Measurements from ENCODE around the gene GPR137.
A peak's percentile ranks its signal among the peaks of the same experiment; 100 is the strongest.
"Not testable (repeated sequence)": the region's sequence is repeated elsewhere in the genome, so short reads cannot be mapped to it uniquely, and the experiment has no call there.

Gene GPR137, protein sequence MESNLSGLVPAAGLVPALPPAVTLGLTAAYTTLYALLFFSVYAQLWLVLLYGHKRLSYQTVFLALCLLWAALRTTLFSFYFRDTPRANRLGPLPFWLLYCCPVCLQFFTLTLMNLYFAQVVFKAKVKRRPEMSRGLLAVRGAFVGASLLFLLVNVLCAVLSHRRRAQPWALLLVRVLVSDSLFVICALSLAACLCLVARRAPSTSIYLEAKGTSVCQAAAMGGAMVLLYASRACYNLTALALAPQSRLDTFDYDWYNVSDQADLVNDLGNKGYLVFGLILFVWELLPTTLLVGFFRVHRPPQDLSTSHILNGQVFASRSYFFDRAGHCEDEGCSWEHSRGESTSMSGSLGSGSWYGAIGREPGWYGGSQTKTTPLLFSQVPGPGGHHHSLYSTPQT

DNA sequence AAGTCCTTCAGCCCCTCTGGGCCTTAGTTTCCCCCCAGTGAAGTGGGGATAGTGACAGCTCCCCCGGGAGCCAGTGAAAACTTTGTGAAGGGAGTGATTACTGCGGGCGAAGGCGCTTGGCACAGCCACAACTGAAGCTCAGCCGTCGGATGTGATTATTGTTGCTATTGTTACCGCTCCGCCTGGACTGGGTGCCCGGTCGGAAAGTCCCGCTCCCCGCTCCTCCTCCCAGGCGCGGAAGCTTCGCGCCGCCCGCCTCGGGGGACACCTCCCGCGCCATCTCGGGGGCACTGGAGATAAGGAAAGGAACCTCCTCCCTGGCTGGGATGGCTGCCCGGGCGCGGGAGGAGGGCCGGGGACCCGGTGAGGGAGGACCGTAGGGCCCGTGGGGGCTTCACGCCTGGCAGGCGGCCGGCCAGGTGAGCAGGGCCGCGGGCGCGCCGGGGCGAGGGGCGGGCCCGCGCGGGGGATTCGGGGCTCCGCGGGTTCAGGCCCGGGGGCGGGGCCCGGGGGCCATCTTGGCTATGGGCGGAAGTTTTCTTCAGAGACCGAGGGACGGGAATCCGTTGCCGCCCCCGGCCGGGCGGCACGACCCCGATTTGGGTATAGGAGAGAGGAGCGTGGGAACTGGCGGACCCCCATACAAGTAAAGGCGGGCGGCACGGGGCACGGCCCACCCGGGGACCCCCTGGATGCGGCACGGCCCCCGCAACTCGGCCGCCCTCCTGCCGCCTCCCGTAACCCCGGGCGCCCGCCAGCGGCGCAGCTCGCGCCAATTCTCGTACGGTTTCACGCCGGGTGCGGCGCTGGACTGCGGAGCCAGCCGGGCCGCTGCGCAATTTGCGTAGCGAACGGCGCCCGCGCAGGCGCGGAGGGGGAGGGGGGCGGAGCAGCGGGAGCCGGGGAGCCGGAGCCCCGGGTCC lies at the start of gene GPR137:
Gene GPR137 (plus strand): TSS at position 887 of the 923 bp plus-strand sequence. CDS start 677 bp downstream, outside the sequence.
- DNase-seq, result peak; percentile 86

DNA sequence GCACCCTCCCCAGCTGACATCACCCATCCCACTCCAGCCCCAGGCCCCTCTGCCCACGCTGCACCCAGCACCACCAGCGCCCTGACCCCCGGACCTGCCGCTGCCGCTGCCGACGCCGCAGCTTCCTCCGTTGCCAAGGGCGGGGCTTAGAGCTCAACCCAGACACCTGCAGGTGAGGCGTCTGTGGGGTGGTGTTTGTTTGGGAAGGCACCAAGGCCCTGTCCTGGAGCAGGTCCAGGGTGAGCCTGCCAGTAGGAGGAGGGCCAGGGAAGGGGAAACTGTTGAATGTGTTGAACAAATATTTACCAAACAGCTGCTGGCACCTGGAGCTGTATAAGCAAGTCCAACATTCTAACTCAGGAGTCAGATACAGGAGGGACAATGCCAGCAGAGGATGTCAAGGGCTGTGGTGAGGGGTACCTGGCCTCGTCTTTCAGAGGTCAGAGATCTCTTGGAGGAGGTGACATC lies 48.1 kb upstream of the GPR137 start:
- DNase-seq, result no peak

DNA sequence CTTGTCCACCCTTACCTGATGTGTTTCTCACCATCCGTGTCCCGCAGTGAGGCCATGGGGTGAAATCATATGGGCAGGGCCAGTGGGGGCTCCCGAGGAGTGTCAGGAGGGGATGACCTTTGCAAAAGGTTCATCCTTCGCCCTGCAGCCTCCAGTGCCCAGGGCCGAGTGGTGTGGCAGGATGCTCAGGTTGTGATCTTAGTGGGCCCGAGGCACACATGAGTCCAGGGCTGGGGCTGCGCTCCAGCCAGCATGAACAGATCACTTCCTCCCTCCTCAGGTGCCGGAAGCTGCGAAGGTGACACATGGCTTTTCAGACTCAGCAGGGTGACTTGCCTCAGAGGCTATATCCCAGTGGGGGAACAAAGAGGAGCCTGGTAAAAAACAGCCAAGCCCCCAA lies 47.6 kb upstream of the GPR137 start:
- no peak for DNase-seq

DNA sequence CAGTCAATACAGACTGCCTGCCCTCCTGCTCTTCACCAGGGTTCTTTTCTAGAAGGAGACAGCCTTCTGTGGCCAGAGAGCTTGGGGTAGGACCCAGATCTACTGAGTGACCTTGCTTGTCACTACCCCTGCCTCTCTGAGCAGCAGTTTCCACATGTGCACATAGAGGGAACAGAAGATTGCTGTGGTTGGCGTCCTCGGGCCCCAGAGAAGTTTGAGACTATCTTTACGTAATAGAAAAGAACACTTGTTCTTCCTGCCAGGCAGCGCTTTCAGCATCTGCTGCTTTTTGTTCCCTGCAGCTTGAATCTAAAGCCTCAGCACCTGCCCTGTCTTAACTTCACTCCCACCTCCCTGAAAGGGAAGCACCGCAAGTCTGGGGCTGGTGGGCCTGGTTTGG lies 46.6 kb upstream of the GPR137 start:
- no peak for DNase-seq

DNA sequence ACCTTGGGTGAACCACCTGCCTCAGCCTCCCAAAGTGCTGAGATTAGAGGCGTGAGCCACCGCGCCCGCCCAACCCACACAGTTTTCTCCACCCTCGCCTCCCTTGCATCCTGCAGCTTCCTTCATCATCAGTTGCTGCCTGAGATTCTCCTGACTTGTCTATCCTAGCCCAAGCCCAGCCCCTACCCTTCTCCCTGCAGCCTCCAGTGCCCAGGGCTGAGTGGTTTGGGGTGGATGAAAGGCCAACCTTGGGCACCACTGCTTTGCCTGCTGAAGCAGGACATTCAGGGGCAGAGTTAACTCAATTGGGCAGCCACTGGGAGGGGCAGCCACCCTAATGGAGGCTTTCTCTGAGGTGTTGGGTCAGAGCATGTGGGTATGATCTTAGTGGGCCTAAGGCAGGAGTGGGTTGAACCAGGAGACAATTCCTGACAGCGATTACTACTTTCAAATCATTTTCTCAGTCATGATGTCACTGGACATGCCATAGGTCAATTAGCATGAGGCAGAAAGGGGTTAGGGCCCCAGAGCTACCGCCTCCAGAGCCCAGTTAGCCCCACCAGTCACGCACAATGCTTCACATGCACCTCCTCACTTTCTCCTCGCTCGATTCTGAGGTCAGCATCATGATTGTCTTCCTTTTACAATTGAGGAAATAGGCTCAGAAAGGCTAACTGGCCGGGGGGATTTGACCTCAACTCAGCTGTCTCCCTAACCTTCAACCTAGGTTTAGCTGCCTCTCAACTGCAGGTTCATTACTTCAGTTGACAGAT lies 45.8 kb upstream of the GPR137 start:
- DNase-seq, result no peak

DNA sequence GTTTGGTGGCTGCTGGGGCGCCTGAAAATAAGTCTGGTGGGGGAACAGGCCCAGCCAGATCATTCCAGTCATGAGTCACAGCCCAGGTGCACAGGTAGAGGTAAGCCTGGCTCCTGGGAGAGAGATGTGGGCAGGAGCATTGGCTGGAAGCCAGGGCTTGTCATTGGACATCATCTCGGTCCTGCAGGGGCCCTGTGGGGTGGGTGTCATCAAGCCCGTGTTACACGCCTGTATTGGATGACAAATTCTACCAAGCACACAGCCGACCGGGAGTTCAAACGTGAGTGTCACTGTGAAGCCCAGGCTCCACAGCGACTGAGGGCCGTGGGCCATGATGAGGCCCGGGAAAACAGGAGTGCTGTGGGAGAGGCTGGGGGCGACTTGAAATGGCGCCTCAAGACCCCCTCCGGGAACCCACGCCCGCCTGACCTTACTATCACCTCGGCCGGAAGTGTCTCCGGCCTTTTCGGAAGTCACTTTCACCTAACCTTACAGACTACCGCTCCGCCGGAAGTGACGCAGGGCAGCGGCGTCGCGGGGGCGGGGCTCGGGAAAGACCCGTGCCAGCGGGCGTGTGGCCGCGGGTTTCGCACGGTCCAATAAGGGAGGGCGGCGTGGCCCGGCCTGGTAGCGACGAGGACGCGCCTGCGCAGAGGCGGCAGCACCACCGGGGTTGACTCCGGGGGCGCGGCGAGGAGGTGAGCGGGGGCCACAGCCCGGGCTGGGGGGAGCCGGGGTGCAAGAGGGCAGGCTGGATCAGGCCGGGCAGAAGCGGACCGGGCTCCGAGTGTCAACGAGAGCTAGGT lies 45.0 kb upstream of the GPR137 start, which contains the start of gene FKBP2:
Gene FKBP2 (plus strand): TSS at position 661 of the 806 bp plus-strand sequence. CDS start 1,293 bp downstream, outside the sequence.
- DNase-seq, result peak; percentile 96

DNA sequence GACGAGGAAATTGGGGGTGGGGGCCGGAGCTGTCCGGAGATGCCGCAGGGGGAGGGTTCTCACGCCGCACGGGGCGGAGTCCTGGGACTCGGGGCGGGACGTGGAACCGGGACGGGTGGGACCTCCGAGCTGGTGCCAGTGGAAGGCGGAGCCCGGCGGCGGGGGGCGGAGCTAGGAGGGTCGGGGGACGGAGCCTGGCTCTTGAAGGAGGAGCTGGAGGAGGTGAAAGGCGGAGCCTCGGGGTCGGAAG lies 44.5 kb upstream of the GPR137 start:
- peak; percentile 99 for DNase-seq

DNA sequence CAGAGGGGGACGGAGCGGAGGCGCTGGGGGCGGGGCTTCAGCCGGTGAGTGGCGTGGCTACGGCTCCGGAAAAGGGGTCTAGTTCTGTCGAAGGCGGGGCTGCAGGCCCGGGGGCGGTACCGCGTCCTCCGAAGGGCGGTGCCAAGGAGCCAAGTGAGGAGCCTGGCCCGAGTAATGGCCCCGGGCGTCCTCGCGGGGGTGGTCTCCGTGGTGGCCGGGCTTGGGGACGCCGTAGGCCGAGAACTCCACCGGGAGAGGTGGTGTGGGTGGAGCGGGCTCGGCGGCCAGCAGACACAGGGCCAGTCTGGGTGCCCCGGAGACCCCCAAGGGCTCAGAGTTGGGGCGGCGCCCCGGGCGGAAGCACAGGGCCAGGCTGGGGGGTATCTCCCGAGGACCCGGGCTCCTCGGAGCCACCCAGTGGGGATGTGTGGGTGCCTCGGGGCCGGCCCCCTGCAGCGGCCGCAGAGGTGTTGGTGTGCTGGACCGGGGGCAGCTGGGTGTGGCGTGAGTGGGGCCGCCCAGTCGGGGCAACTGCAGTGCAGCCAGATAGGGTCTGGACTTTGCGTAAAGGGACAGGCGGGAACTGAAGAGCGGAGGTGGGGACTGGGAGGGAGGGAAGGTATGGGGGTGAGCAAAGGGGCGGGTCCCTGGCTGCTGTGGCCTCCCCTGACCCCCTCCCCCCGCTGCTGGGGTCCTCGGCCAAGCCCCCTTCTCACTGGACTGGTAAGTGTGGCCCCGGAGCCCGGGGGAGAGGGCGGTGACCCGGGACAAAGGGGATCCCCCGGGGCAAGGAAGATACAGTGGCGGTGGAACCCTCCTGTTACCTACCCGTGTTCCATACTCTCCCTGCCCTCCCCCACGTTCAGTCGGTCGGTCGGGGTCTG lies 43.9 kb upstream of the GPR137 start:
- peak; percentile 59 for DNase-seq

DNA sequence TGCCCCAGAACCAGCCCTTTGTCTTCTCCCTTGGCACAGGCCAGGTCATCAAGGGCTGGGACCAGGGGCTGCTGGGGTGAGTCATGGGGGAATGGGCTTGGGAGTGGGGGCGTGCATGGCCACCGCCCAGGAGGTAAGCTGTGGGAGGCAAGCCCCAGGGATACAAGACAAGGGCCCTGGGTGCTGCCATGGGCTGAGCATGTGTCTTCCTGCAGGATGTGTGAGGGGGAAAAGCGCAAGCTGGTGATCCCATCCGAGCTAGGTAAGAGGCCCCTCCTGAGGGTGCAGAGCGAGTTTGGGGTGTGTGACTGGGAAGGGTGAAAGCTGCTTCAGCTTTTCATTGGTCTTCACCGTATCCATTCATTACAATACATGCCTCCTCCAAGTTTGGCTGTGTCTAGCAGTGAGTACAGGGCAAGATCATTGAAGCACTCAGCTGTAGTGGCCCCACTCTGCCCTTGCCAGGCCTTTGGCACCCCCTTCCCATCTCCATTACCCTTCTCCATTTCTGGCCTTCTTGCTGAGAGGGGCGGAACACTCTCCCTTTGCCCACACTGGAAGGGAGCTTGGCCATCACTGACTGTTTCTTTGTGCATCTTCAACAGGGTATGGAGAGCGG lies 42.3 kb upstream of the GPR137 start:
- DNase-seq, result no peak

DNA sequence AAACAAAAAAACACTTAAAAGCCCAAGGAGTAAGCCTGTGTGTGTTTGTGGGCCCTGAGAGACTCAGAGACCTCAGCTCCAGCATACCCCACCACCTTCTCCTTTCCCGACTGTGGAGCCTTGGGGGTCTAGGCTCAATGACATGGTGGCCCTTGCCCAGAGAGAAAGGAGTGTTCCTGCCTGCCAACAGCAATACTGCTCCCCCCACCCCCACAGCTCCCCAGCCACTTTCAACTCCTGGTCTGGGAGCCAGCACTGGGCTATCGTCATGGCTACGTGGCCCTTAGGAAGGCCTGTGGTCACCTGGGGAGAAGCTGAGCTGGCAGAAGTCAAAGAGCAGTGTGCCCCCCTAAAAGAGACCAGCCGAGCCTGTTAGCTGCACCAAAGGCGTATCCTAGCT lies 41.5 kb upstream of the GPR137 start:
- no peak for DNase-seq

DNA sequence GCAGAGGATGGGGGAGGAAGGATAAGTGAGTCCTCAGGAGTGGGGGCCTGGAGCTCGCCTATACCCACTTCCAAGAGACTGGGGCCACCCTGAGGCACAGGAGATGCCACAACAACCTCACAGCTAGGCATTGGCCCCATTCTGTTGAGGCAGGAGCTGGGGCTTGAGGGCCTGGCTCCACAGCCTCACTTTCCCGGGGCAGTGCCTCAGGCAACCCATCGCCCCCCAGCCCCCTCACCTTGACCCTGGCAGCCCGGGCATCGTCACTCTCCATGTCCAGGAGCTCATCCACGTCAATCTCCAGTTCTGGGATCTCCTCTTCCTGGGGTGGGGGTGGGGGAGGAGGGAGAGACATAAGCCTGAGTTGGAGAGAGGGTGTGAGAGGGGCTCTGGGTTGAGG lies 40.7 kb upstream of the GPR137 start:
- DNase-seq, result no peak

DNA sequence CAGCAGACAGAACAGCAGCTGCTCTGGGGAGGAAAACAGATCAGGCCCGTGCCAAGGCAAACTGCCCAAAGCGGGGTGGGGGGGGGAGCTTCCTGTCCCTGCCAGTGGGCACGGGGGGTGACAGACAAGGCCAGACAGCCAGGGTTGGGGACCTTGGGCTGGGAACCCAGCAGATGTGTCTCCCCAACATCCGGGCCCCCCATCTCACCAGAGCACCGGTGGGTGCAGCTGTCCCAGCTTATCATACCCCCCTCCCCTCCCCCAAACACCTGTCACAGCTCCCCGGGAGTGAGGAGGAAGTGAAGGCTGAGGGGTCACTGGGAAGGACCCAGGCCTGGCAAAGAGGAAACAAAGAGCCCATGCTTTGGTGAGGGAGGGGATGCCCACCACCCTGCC lies 40.2 kb upstream of the GPR137 start:
- DNase-seq, result no peak

DNA sequence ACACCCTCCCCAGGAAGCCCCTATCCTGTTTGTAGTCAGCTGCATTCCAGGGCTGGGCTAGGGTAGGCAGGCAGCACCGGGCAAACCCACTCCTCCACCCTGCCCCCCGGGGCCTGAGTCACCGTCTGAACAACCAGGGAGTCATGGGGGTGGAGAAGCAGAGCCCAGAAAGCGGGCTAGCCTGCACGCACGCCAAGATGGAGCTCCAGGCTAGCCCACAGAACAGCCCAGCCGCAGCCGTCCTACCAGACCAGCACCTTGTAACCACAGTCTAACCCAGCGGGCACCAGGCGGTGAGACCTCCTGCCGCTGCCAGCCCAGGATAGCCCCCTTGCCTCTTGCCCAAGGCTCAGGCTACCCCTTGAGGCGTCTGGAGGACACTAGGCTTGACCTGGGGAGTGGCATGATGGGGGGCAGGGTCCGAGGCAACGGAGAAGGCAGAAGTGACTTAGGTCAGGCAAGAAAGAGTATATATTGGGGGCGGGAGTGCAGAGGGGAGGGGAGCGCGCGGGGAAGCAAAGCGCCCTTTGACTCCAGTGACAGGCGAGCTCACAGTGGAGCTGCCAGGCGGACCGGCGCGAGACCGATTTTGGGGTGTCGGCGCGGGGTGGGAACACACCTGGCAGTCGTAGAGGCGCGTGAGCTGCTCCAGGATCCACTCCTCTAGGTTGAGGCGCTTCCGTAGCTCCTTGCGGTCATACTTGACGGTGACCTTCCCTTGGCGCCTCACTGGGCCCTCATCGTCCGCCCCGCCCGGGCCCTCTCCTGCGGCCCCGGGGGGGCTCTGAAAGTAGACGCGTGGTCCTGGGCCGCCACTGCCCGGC lies 39.6 kb upstream of the GPR137 start:
- DNase-seq, result peak; percentile 86

DNA sequence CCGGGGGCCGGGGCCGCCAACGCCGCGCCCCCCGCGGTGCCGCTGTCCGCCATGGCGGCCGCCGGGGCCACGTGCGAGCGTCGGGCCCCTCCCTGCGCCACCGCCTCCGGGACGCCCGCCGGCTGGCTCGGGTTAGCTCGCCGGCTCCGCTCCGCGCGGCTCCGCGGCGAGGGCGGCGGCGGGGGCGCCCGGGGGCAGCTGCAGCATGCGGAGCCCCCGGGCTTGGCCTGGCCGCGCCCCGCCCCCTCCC lies 39.1 kb upstream of the GPR137 start:
- DNase-seq, result not testable (repeated sequence)

DNA sequence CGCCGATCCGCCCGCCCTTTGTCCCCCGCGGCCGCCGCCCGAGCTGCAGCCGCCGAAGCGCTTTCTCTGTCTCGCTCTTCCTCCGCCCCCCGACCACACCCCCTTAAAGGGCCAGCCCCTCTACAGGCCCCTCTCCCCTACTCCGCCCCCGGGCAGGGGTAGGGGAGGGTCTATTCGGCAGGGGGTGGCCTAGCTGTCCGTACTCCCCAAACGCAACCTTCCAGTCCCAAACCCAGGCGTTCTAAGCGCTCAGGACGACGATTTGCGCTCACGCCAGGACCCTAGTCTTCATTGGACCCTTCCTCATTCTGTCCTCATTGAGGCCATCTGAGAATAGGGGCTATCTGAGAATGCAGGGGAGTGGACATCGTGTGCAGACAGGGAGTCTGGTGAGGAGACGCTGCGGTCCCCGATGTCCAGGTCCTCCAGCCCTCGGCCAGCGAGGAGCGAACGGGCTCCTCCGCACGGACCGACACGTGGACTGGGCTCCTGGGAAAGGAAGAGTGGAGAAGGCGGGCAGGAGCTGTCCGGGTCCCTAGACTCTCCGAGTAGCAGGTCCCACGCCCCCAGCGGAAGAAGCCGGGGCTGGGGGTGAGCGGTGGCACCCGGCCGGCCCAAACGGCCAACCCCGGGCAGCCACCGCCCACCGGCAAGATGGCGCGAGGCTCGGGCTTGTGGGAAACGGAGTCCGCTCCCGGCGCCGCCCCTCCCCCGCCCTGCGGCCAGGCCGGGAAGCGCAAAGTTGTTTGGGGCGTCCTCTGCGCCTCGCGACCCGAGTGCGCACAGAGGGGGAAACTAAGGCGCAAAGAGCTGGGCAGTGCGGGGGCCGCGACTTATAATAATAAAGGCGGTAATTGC lies 38.5 kb upstream of the GPR137 start, which contains the start of gene PPP1R14B:
Gene PPP1R14B (minus strand): TSS at position 73 of the 858 bp plus-strand sequence. CDS start 270 bp downstream, outside the sequence.
- DNase-seq, result peak; percentile 61

DNA sequence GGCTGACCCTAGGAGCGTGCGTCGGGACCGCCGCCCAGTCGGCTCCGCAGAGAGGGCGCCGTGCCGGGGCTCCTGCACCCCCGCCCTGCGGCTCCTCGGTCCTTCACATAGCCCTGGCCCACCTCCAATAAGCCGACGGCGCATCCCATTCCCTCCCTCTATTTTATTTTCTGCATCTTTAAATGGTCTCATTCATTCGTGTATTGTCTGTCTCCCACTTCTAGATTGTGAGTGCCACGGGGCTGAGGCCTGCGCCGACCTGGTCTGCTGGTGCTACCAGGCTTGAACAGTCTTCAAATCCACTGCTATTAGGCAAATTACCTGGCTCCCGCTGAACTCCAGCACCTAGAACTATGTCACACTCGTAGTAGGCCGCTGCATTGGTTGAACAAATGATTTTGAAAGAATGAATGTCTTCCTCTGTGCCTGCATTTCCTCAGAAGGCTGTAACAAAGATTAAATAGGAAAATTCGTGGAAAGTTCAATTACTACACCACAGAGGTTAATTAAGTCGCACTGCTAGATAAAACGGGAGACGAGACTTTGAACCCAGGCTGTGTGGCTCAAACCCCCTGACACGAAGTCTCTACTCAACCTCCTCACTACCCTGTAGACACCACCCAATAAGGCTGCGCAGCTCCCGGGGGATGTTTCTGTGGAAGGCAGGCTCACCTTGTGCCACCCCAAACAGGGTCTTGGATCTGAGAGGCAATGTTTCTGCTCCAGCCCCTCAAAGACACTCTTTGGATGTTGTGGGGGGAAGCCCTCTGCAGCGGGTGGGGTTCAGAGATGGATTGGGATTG lies 37.7 kb upstream of the GPR137 start:
- DNase-seq, result no peak

DNA sequence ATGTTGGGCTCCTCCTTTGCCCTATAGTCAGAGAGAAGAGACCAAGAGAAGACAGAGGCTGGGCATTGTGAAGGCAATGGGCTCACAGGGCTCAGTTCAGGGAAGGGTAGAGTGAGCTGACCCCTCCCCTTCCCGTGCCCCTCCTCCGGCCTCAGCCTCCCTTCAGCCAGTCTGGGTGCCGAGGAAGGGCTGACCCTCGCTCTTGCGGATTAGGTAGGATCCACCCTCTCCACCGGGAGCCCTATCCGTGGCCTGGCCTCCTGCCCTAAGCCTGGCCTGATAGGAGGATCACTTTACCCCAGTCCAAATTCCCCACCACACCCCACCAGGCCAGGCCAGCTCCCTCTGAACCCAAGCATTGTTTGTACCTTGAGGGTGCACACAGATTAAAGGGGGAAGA lies 37.1 kb upstream of the GPR137 start:
- DNase-seq, result no peak

DNA sequence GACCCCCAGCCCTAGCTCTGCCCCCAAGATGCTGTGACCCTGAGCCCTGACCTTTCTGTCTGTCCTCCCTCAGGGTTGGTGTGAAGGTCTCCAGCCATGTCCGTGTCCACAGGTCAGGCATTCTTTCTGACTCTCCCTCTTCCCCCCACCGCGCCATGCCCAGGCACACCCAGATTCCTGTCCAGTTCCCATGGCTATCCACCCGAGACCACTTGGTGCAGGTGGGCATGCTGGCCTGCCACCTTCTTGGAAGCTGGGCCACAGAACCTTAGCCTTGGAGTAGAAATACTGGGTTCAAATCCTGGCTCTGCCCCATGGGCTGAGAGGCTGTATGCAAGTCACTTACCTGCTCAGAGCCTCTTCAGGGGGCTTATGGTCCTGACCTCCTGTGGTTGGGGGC lies 36.6 kb upstream of the GPR137 start:
- DNase-seq, result no peak

Measured in T1000 (cell line).